NT2/D1 (cell line): ENCODE measurements around the gene GRIK2.
A peak's percentile ranks its signal among the peaks of the same experiment; 100 is the strongest.

Experiments used
- DNase-seq: peaks from one replicate; pipeline ENCODE4 v3.0.0-alpha.2; 2011; ENCODE audit warnings: low read depth, low spot score
- H3K27me3 ChIP-seq: 2 replicates; pipeline ENCODE4 v1.6.0; 2011; ENCODE audit warnings: mild to moderate bottlenecking; ENCODE audit not compliant: insufficient read length, insufficient read depth
- H3K36me3 ChIP-seq: 2 replicates; pipeline ENCODE4 v1.6.1; 2011; ENCODE audit warnings: mild to moderate bottlenecking, low read length, mixed read lengths; ENCODE audit not compliant: insufficient read depth, insufficient read length
- H3K4me1 ChIP-seq: 2 replicates; pipeline ENCODE4 v1.5.1; 2011; ENCODE audit not compliant: insufficient read depth, insufficient read length
- H3K4me3 ChIP-seq: 2 replicates; pipeline ENCODE4 v1.5.1; 2011; ENCODE audit warnings: low read depth; ENCODE audit not compliant: insufficient read length
- H3K9ac ChIP-seq: 2 replicates; pipeline ENCODE4 v1.6.0; 2011; ENCODE audit warnings: low read depth; ENCODE audit not compliant: insufficient read length
- H3K9me3 ChIP-seq: 2 replicates; pipeline ENCODE4 v1.5.1; 2011; ENCODE audit warnings: mild to moderate bottlenecking, low read length; ENCODE audit not compliant: insufficient read depth
- SUZ12 ChIP-seq: IDR thresholded peaks from 2 replicates; pipeline ENCODE4 v1.6.1; 2011; ENCODE audit not compliant: insufficient read length, insufficient read depth; ENCODE audit errors: extremely low read depth
- YY1 ChIP-seq: IDR thresholded peaks from 2 replicates; pipeline ENCODE4 v1.6.1; 2011; ENCODE audit not compliant: insufficient read length, insufficient read depth
- ZNF274 ChIP-seq: IDR thresholded peaks from 2 replicates; pipeline ENCODE4 v1.6.1; 2011; ENCODE audit warnings: mild to moderate bottlenecking, low read depth, low read length

The GRIK2 gene

DNA sequence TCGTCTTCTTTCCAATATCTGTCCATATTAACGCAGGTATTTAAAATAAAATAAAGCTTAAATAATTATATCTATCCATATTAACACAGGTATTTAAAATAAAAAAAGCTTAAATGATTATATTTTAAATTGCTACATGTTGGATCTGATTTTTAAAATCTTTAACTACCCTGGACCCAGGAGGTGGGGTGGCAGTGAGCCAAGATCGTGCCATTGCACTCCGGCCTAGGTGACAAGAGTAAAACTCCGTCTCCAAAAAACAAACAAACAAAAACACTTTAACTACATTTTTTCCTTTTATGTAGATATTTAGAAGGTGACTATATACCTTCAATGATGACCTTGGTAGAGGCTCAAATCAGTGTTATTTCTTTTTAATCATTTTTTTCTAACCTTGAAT lies 211.9 kb downstream of the GRIK2 start:
- no peaks in the 10 kb centered on the region for H3K36me3 ChIP-seq
- no peak for TF ChIP-seq SUZ12
- H3K9ac ChIP-seq: no peak overlapping the region
- H3K9me3 ChIP-seq: no peaks in the 10 kb centered on the region
- H3K27me3 ChIP-seq: no peaks in the 10 kb centered on the region
- DNase-seq: no peak
- H3K4me3 ChIP-seq: no peak overlapping the region
- H3K4me1 ChIP-seq: no peaks in the 10 kb centered on the region

DNA sequence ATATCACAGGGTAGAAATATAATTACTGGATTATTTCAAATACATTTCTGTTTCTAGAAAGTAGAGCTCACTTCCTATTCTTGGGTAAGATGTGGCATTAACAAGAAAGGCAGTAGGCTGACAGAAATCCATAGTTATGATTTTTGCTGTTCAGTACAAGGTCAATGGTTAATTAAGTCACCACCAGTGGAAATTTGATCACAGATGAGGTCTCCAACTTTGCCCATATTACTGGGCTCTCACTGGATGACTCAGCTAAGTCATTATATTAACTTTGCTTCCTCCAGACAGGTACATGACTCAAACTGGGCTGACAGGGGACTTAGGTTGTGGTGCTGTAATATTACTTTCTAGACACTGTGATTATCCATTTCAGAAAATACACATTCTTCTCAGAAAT lies 212.4 kb downstream of the GRIK2 start:
- Histone ChIP-seq H3K4me1 (no peaks in the 10 kb centered on the region), H3K4me3 (no peak overlapping the region), H3K9me3 (no peaks in the 10 kb centered on the region), H3K9ac (no peak overlapping the region), H3K27me3 (no peaks in the 10 kb centered on the region), H3K36me3 (no peaks in the 10 kb centered on the region)
- no peak for DNase-seq
- TF ChIP-seq SUZ12 (no peak), ZNF274 (no peak), YY1 (no peak)

GRCh38 chr6:101607111-101607690 lies 213.7 kb downstream of the GRIK2 start:
- Histone ChIP-seq H3K27me3 (no peaks in the 10 kb centered on the region), H3K4me3 (no peak overlapping the region), H3K9ac (no peak overlapping the region), H3K9me3 (no peaks in the 10 kb centered on the region), H3K36me3 (no peaks in the 10 kb centered on the region), H3K4me1 (no peaks in the 10 kb centered on the region)
- TF ChIP-seq SUZ12: no peak
- DNase-seq: no peak

- Histone ChIP-seq H3K36me3 (no peaks in the 10 kb centered on the region), H3K27me3 (no peaks in the 10 kb centered on the region), H3K4me3 (no peak overlapping the region), H3K9me3 (no peaks in the 10 kb centered on the region), H3K9ac (no peak overlapping the region), H3K4me1 (no peaks in the 10 kb centered on the region)
- TF ChIP-seq ZNF274 (no peak), YY1 (no peak), SUZ12 (no peak)
- DNase-seq: no peak
Measured at GRCh38 chr6:101608703-101609102, 215.2 kb downstream of the GRIK2 start.

DNA sequence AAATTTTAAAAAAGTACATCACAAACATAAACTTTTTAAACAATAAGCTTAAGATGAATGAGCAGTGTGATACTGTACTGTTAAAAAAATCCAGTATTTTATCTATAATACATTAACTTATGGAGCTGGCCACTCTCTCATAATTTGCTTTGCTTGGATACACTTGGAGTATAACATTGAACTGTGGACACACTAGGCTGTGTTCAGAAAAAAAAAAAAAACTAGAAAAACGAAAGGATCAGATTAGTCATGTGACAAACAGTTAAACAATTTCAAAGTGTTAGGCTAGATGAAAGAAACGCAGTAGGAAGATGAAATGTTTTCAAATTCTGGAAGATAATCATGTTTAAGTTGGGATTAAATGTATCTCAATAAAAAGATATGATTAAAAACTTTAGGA lies 220.0 kb downstream of the GRIK2 start:
- Histone ChIP-seq H3K27me3 (no peaks in the 10 kb centered on the region), H3K9ac (no peak overlapping the region), H3K9me3 (no peaks in the 10 kb centered on the region), H3K4me3 (no peak overlapping the region), H3K36me3 (no peaks in the 10 kb centered on the region), H3K4me1 (no peaks in the 10 kb centered on the region)
- no peak for DNase-seq
- TF ChIP-seq YY1: no peak

GRCh38 chr6:101614774-101615173 lies 221.3 kb downstream of the GRIK2 start:
- Histone ChIP-seq H3K9ac (no peak overlapping the region), H3K4me1 (no peaks in the 10 kb centered on the region), H3K36me3 (no peaks in the 10 kb centered on the region), H3K4me3 (no peak overlapping the region), H3K27me3 (no peaks in the 10 kb centered on the region), H3K9me3 (no peaks in the 10 kb centered on the region)
- TF ChIP-seq ZNF274 (no peak), SUZ12 (no peak), YY1 (no peak)
- DNase-seq: peak; percentile 80

DNA sequence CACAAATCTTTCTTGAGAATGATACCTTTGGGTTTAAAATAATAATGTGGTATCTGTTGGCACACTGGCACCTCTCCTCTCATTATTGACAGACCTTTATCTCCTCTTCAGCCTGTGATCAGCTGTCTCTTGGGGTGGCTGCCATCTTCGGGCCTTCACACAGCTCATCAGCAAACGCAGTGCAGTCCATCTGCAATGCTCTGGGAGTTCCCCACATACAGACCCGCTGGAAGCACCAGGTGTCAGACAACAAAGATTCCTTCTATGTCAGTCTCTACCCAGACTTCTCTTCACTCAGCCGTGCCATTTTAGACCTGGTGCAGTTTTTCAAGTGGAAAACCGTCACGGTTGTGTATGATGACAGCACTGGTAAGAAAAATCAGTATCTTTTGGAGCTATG lies 232.8 kb downstream of the GRIK2 start:
- H3K27me3 ChIP-seq: no peaks in the 10 kb centered on the region
- no peak overlapping the region for H3K4me3 ChIP-seq
- no peaks in the 10 kb centered on the region for H3K4me1 ChIP-seq
- H3K36me3 ChIP-seq: no peaks in the 10 kb centered on the region
- TF ChIP-seq ZNF274 (no peak), SUZ12 (no peak), YY1 (no peak)
- H3K9me3 ChIP-seq: no peaks in the 10 kb centered on the region
- no peak for DNase-seq
- H3K9ac ChIP-seq: no peak overlapping the region

GRCh38 chr6:101630941-101631340 lies 237.4 kb downstream of the GRIK2 start:
- no peaks in the 10 kb centered on the region for H3K9me3 ChIP-seq
- H3K9ac ChIP-seq: no peak overlapping the region
- DNase-seq: no peak
- TF ChIP-seq SUZ12 (no peak), ZNF274 (no peak), YY1 (no peak)
- H3K4me3 ChIP-seq: no peak overlapping the region
- H3K36me3 ChIP-seq: no peaks in the 10 kb centered on the region
- no peaks in the 10 kb centered on the region for H3K4me1 ChIP-seq
- no peaks in the 10 kb centered on the region for H3K27me3 ChIP-seq
